ENCODE measurements around the gene NBPF9. TPM values are rescaled to one million over a fixed set of nuclear protein-coding genes. Genes with fewer than 3 reads are reported as not detected.
"Not testable (repeated sequence)": the region's sequence is repeated elsewhere in the genome, so short reads cannot be mapped to it uniquely, and the experiment has no call there.

Gene NBPF9
- 10 to 100 TPM; 21.1 to 25.3 (median 23.5) TPM for total RNA-seq
- total RNA-seq (2013) = 27.0 TPM

DNA sequence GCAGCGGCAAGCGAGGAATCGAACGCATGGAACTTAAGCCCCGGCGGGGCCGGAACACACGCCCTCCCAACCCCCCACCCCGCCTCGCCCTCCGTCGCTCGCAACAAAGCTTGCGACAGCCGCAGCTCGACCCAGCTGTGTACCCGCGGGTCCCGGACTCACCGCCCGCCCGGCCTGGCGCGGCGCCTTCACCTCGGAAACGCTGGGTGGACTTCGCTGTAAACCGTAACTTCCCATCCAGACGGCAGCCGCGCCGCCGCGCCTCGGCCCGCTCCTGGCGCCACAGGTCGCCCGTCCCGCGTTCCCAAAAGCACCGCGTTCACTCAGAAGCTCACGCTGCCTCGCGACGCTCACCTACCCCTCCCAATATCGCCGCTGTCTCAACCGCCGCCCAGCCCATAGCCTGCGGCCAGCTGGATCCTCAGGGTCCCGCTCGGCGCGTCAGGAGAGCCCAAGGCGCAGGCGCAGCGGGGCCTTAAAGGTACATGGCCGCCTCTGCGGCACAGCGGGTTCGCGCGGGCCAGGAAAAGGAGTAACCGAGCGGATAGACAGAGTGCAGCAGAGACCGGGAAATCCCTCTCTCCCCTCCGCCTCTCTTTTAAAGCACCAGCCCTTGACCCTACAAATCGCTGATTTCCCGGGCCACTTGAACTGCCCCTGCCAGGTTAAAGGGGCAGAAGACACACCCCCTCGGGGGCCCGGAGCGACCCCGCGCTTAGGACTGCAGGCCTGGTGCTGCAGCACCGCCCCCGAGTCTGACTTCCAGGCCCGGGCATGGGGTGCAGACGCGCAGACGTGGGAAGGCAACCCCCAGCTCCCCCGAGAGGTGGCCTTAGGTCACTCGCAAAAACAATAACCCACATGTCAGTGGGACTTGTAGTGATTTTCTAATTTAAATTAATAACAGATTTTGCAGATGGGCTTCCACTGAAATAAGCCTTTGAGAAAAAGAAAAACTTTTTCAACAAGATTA, at the start of gene NBPF9:
NBPF9 (minus strand) TSS at position 443 of the 973 bp plus-strand sequence. CDS start 21,412 bp downstream, outside the sequence.
- H3K9me3 ChIP-seq (ENCODE audit: control insufficient read depth, insufficient read depth, low read length); H3K4me1 Mint-ChIP-seq; H3K27me3 Mint-ChIP-seq (ENCODE audit: low read depth in 2 of 2); H3K9me3 Mint-ChIP-seq; H3K27ac ChIP-seq (ENCODE audit: low read length); intact Hi-C loops (cut with micrococcal nuclease); H3K27me3 ChIP-seq (ENCODE audit: control insufficient read depth, insufficient read depth, low read length); H3K36me3 Mint-ChIP-seq; H3K4me1 ChIP-seq (ENCODE audit: control insufficient read depth, insufficient read depth, low read length); H3K36me3 ChIP-seq (ENCODE audit: control insufficient read depth, insufficient read depth, low read length): not testable (repeated sequence)
- peak within 1 kb of the TSS; percentile 10 for H3K4me3 ChIP-seq (ENCODE audit: low read length)
- ATAC-seq (peak; percentile 84 to 87 (median 85)), DNase-seq (peak; percentile 22 to 50)
- Mint-ChIP-seq H3K27ac (peak within 1 kb of the TSS; percentile 76 to 92), H3K4me3 (peak within 1 kb of the TSS; percentile 98)
- WGBS (ENCODE audit: insufficient coverage) = 0% methylated on average over 7 of the region's 85 CpGs

DNA sequence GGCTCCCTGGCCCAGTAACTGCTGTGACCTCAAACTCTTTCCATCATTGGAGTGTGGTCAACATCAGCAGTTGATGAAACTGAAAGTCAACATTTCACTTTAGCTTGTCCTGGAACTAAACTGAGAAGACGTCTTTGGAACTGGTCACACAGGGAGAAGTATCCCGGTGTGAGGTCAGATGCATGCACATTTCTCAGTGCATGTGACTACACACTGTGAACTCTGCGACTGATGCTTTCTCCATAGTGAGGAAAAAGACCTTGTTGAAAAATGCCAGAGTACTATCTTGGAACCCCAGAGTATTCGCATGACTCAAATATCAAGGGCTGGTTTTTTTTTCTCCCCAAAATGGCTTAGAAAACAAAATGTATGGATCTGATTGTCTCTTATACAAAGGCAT, 46.6 kb upstream of the NBPF9 start:
- DNase-seq = peak in 1 of 2 donors; percentile 0
- H3K4me1 ChIP-seq (ENCODE audit: control insufficient read depth, insufficient read depth, low read length); intact Hi-C loops (cut with micrococcal nuclease); H3K4me1 Mint-ChIP-seq; H3K9me3 Mint-ChIP-seq; H3K27me3 Mint-ChIP-seq (ENCODE audit: low read depth in 2 of 2); H3K4me3 ChIP-seq (ENCODE audit: low read length); H3K27me3 ChIP-seq (ENCODE audit: control insufficient read depth, insufficient read depth, low read length); H3K27ac ChIP-seq (ENCODE audit: low read length); H3K36me3 ChIP-seq (ENCODE audit: control insufficient read depth, insufficient read depth, low read length); H3K27ac Mint-ChIP-seq; H3K36me3 Mint-ChIP-seq; H3K4me3 Mint-ChIP-seq; ATAC-seq; H3K9me3 ChIP-seq (ENCODE audit: control insufficient read depth, insufficient read depth, low read length): not testable (repeated sequence)
- 90% methylated on average over 3 of the region's 4 CpGs for WGBS (ENCODE audit: insufficient coverage)

- H3K27ac ChIP-seq (ENCODE audit: low read length); H3K4me1 Mint-ChIP-seq; H3K9me3 ChIP-seq (ENCODE audit: control insufficient read depth, insufficient read depth, low read length); H3K27ac Mint-ChIP-seq; H3K27me3 ChIP-seq (ENCODE audit: control insufficient read depth, insufficient read depth, low read length); H3K4me3 ChIP-seq (ENCODE audit: low read length); H3K4me1 ChIP-seq (ENCODE audit: control insufficient read depth, insufficient read depth, low read length); H3K36me3 ChIP-seq (ENCODE audit: control insufficient read depth, insufficient read depth, low read length); ATAC-seq; H3K27me3 Mint-ChIP-seq (ENCODE audit: low read depth in 2 of 2); H3K4me3 Mint-ChIP-seq; H3K36me3 Mint-ChIP-seq; H3K9me3 Mint-ChIP-seq; DNase-seq; intact Hi-C loops (cut with micrococcal nuclease): not testable (repeated sequence)
- no CpG with 5 or more reads among the region's 2 CpGs for WGBS (ENCODE audit: insufficient coverage)
Measured at GRCh38 chr1:149137585-149137984, 34.2 kb upstream of the NBPF9 start.

- 94% methylated on average over 3 of the region's 7 CpGs for WGBS (ENCODE audit: insufficient coverage)
- DNase-seq = not testable (repeated sequence)
Measured at GRCh38 chr1:149130938-149131337, 27.6 kb upstream of the NBPF9 start.

DNA sequence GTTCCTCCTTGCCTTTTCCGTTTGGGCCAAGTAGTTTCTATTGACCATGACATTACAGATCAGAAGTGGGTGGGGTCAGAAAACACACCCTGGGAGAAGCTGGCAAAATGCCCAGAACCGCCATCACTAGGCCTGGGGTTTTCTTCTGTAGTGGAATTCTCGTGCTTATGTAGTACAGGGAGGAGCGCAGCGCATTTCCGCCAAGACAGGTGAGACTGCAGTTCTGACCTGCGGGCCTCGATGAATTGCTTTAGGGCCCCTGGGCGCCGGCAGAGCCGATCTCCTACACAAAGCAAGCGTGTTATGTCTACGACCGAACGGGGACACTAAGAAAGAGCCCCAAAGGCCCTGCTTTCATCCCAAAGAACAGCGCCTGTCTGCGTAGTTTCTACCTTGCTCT, 25.9 kb upstream of the NBPF9 start:
- H3K27ac Mint-ChIP-seq; ATAC-seq; H3K9me3 Mint-ChIP-seq; H3K4me1 ChIP-seq (ENCODE audit: control insufficient read depth, insufficient read depth, low read length); H3K4me1 Mint-ChIP-seq; intact Hi-C loops (cut with micrococcal nuclease); H3K4me3 Mint-ChIP-seq; H3K27me3 Mint-ChIP-seq (ENCODE audit: low read depth in 2 of 2); H3K27ac ChIP-seq (ENCODE audit: low read length); H3K36me3 ChIP-seq (ENCODE audit: control insufficient read depth, insufficient read depth, low read length); DNase-seq; H3K36me3 Mint-ChIP-seq; H3K27me3 ChIP-seq (ENCODE audit: control insufficient read depth, insufficient read depth, low read length); H3K9me3 ChIP-seq (ENCODE audit: control insufficient read depth, insufficient read depth, low read length); H3K4me3 ChIP-seq (ENCODE audit: low read length): not testable (repeated sequence)
- WGBS (ENCODE audit: insufficient coverage) = no CpG with 5 or more reads among the region's 17 CpGs

More at GRCh38 chr1:149130938-149131337, 27.6 kb upstream of the NBPF9 start:
- H3K4me1 ChIP-seq (ENCODE audit: control insufficient read depth, insufficient read depth, low read length); H3K27ac ChIP-seq (ENCODE audit: low read length); H3K9me3 ChIP-seq (ENCODE audit: control insufficient read depth, insufficient read depth, low read length); intact Hi-C loops (cut with micrococcal nuclease); H3K36me3 Mint-ChIP-seq; H3K9me3 Mint-ChIP-seq; H3K36me3 ChIP-seq (ENCODE audit: control insufficient read depth, insufficient read depth, low read length); H3K27me3 ChIP-seq (ENCODE audit: control insufficient read depth, insufficient read depth, low read length); H3K4me3 Mint-ChIP-seq; ATAC-seq; H3K4me1 Mint-ChIP-seq; H3K4me3 ChIP-seq (ENCODE audit: low read length); H3K27ac Mint-ChIP-seq; H3K27me3 Mint-ChIP-seq (ENCODE audit: low read depth in 2 of 2): not testable (repeated sequence)

DNA sequence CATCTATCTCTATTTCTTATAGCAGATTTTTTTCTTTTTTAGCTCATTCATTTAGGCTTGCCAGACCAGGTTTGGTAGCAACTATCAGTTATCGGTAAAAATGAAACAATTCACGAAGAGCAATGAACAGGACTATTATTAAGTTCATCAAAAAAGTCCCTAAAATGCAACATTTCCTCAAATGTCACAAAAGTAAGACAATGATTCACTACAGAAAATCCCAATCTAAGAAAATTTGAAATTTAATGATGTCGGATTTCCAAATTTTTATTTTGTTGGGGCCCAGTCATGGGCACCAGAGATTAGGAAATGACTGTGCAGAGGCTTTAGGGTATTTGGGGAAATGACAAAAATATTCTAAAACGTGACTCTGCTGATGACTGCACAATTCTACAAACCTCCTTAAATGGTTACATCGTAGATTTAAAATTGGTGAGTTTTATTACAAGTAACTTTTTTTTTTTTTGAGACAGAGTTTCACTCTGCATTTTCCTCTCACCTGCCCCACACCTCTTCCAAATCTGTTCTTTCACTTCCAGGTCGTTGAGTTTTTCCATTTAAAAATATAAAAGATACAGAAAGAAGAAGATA, 23.3 kb upstream of the NBPF9 start:
- intact Hi-C loops (cut with micrococcal nuclease); H3K36me3 Mint-ChIP-seq; H3K36me3 ChIP-seq (ENCODE audit: control insufficient read depth, insufficient read depth, low read length); H3K4me1 Mint-ChIP-seq; H3K4me1 ChIP-seq (ENCODE audit: control insufficient read depth, insufficient read depth, low read length); H3K9me3 ChIP-seq (ENCODE audit: control insufficient read depth, insufficient read depth, low read length); H3K27ac Mint-ChIP-seq; H3K4me3 ChIP-seq (ENCODE audit: low read length); H3K27ac ChIP-seq (ENCODE audit: low read length); H3K9me3 Mint-ChIP-seq; H3K4me3 Mint-ChIP-seq; ATAC-seq; H3K27me3 Mint-ChIP-seq (ENCODE audit: low read depth in 2 of 2); H3K27me3 ChIP-seq (ENCODE audit: control insufficient read depth, insufficient read depth, low read length); DNase-seq: not testable (repeated sequence)
- WGBS (ENCODE audit: insufficient coverage) = 76% methylated on average over 2 of the region's 6 CpGs

DNA sequence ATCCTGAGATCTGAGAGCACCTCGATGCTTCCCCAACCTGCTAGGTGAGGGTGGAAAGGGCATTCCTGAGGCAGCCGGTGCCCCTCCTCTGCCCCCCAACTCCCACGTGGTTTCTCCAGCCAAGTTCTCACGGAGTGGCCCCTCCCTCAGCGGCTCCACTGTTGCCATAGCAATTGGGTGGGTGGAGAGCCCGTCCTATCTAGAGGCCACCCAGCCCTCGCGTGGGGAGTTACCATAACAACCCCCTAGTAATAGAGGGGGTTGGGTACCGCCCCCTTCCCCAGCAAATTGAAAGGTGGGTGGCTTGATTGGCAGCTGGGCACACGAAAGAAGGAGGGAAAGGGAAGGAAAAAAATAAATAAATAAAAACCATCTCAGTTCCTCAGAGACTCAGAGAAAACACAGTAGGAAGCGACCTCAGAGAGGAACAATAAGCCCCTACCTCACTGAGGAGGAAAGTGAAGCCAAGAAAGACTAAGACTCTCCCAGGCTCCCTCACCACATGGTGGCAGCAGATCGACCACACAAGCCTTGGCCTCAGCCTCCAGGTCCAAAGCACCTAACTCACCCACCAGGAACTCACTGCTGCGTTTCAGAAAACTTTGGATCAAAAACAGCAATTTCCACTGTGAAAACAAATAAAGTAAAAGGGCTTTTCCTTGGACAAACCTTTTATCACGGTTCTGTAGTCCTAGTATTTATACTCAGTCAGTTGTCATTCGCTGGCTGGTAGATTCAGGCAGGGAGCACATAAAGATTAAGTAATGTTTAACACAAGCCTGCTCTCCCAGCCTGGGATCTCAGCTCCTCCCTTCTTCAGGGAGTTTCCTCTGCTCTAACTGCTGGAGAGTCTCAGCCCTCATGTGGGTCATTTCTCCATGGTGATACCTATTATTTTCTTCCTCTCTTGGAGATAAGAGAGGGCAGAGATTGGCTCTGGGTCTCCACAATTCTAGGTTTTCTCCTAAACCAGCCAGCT, 20.9 kb upstream of the NBPF9 start:
- H3K4me3 ChIP-seq (ENCODE audit: low read length); H3K36me3 ChIP-seq (ENCODE audit: control insufficient read depth, insufficient read depth, low read length); intact Hi-C loops (cut with micrococcal nuclease); H3K4me1 ChIP-seq (ENCODE audit: control insufficient read depth, insufficient read depth, low read length); H3K9me3 ChIP-seq (ENCODE audit: control insufficient read depth, insufficient read depth, low read length); H3K27me3 Mint-ChIP-seq (ENCODE audit: low read depth in 2 of 2); H3K4me1 Mint-ChIP-seq; H3K27me3 ChIP-seq (ENCODE audit: control insufficient read depth, insufficient read depth, low read length); H3K27ac ChIP-seq (ENCODE audit: low read length); H3K4me3 Mint-ChIP-seq; H3K36me3 Mint-ChIP-seq; H3K27ac Mint-ChIP-seq; H3K9me3 Mint-ChIP-seq; ATAC-seq: not testable (repeated sequence)
- WGBS (ENCODE audit: insufficient coverage) = 0% methylated on average over 1 of the region's 15 CpGs
- DNase-seq = peak in 1 of 2 donors; percentile 2

Data from natural killer cell (primary cell).